ENCODE data around the gene MANSC1.
A peak's percentile ranks its signal among the peaks of the same experiment; 100 is the strongest.

Gene MANSC1

DNA sequence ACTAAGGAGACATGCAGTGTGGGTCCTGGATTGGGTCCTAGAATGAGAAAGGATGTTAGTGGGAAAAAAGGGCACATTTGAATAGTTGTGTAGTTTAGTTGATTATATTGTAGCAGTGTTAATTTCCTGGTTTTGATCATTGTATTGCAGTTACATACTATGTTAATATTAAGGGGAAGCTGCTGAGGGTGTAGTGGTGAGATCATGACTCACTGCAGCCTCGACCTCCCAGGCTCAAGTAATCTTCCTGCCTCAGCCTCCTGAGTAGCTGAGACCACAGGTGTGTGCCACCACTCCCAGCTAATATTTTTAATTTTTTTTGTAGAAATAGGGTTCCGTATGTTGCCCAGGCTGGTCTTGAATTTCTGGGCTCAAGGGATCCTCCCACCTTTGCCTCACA is 28.6 kb upstream of the MANSC1 start:
- H3K27ac ChIP-seq = no peak overlapping the region
- TF ChIP-seq, protein P1, sequence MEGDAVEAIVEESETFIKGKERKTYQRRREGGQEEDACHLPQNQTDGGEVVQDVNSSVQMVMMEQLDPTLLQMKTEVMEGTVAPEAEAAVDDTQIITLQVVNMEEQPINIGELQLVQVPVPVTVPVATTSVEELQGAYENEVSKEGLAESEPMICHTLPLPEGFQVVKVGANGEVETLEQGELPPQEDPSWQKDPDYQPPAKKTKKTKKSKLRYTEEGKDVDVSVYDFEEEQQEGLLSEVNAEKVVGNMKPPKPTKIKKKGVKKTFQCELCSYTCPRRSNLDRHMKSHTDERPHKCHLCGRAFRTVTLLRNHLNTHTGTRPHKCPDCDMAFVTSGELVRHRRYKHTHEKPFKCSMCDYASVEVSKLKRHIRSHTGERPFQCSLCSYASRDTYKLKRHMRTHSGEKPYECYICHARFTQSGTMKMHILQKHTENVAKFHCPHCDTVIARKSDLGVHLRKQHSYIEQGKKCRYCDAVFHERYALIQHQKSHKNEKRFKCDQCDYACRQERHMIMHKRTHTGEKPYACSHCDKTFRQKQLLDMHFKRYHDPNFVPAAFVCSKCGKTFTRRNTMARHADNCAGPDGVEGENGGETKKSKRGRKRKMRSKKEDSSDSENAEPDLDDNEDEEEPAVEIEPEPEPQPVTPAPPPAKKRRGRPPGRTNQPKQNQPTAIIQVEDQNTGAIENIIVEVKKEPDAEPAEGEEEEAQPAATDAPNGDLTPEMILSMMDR (conservative IDR thresholded peaks at IDR 0.05) = no peak
- no peak for TF ChIP-seq ZFX (IDR thresholded peaks at IDR 0.05)

DNA sequence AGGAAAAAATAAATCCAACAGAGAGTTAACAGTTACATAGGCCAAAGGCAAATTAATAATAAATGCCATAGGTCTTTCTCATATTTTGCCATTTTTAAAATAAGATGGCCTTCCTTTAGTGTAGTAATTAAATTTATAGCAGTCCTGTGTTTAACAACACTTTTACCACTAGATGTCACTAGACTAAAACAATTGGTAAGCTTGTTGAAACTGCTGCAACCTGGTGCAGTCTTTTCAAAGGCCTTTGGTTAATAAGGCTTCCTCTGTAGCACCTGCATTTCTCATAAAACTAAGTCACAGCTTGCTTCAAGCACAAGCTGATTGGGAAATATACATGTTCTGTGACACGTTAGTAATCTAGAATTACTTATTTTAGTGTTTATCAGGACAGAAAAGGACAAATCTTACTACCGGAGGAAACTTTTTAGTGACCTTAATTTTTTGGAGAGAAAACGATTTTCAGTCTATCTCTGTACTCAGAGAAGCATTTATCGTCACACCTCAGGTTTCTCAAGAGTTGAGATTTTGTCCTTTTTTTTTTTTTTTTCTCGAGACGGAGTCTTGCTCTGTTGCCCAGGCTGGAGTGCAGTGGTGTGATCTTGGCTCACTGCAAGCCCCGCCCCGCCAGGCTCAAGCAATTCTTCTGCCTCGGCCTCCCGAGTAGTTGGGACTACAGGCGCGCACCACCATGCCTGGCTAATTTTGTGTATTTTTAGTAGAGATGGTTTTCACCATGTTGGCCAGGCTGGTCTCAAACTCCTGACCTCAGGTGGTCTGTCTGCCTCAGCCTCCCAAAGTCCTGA is 26.8 kb upstream of the MANSC1 start:
- no peak for TF ChIP-seq ZFX (IDR thresholded peaks at IDR 0.05)
- TF ChIP-seq, protein P1 (conservative IDR thresholded peaks at IDR 0.05) = peak; percentile 86
- H3K27ac ChIP-seq = no peak overlapping the region

DNA sequence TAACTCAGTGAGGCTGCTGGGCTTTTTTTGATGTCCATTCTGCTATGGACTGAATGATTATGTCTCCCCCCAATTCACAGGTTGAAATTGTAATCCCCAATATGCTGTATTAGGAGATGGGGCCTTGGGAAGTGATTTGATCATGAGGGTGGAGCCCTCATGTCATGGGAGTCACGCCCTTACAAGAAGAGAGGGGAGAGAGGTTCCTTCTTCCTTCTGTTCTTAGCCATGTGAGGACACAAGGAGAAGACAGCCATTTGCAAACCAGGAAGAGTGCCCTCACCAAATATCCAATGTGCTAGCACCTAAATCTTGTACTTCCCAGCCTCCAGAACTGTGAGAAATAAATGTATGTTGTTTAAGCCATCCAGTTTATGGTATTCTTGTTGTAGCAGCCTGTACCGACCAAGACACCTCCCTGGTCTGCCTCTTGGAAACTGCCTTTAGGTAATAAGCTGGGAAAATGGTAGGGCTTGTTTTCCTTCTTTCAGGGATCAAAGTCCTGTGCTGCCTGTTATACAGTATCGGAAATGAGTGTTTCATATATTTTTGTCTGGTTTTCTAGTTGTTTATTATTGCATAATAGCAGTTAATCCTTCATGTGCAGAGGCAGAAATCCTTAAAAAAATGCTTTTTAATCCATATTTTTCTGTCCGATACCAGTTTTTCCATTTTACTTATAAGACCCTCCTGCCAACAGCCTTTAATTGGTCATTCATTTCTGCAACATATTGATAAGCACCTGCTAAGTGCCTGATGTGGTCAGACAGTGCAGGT is 23.1 kb upstream of the MANSC1 start:
- no peak overlapping the region for H3K27ac ChIP-seq
- TF ChIP-seq ZFX (IDR thresholded peaks at IDR 0.05) = no peak
- TF ChIP-seq, protein P1 (conservative IDR thresholded peaks at IDR 0.05) = no peak

DNA sequence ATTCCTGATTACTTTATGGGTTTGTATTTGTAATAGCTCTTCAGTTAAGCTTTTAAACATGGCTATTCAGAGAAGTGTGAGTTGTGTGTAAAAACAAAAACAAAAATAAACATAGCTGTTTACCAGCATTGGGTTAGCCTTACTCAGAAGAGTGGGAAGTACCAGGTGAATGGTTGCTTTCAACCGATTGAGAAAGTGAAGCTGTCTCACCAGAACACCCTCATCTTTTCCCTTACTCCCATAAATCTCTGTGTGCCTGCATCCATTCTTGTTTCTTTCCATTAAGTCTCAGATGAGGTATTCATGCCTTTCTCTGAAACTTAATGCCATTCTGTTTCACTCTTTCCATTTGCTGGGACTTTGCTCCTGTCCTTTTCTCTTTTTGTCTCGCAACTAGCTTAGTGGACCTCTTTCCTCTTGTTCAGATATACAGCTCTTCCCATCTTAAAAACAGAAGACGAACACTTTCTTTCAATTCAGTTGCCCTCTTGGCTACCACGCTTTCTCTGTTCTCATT is 17.5 kb upstream of the MANSC1 start:
- TF ChIP-seq, protein P1 (conservative IDR thresholded peaks at IDR 0.05) = no peak
- TF ChIP-seq ZFX (IDR thresholded peaks at IDR 0.05) = no peak

DNA sequence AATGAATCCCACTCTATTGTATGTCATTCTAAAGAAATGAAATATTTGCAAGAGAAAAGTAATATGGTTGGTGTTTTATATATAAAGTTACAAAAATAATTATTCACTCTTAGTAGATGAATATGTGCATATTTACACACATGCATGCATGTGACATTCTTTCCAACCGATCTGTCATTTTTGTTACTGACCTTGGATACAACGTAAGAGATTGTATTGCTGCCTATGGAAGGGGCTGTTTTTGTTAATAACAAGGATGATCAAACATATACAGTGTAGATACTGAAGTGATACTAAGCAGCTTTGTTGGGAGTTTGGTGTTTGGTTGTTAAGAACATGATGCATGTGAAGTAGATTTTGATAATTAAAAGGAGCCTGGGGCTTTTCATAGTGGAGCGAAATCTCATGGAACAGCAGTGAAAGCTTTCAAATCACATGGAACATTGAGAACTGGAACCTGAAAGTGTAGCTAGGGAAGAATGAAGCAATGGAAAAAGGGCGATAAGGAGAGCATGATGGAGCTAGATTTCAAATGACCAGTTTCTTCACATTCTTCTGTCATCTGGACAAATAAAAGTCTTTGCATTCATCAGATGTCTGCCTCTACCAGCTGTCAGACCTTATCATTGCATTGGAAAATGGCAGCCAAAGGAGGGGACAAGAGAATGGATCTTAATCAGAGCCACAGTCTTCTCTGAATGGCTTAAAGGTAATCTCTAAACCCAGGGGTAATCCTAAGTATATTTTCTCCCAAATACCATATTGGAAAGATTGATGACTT is 16.8 kb upstream of the MANSC1 start:
- TF ChIP-seq ZFX (IDR thresholded peaks at IDR 0.05) = no peak
- TF ChIP-seq, protein P1 (conservative IDR thresholded peaks at IDR 0.05) = no peak
- H3K27ac ChIP-seq = no peak overlapping the region

More for the DNA sequence above, 17.5 kb upstream of the MANSC1 start:
- H3K27ac ChIP-seq = no peak overlapping the region

DNA sequence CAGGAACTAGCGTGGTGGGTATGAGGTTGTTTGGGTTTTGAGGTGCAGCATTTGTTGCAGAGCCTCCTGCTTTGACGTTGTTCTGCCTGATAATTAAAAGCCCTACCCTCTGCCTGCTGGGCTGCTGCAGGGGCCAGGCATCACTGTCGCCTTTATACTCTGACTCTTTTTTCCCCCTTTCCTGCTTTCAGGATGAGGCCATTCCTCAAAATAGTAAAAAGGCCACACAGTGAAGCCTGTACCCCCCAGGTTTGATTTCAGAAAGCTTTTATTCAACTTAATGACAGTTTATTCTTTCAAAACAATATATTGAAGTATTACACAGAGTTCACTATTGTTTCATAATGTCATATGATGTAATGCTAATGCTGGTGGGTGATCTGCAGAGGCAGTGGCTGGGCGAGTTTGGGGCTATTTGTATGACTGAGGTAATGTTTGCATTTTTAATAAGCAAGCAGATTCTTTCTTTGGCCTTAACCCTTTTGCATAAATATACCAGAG is 15.9 kb upstream of the MANSC1 start:
- no peak overlapping the region for H3K27ac ChIP-seq
- no peak for TF ChIP-seq ZFX (IDR thresholded peaks at IDR 0.05)
- TF ChIP-seq, protein P1 (conservative IDR thresholded peaks at IDR 0.05) = no peak
